Measurements from ENCODE around the gene AUP1.

GRCh38 chr2:74546004-74546403 is 16.5 kb upstream of the AUP1 start:
- no peak for TF ChIP-seq CTCF (IDR thresholded peaks at IDR 0.05)
- no peak for TF ChIP-seq POLR2A (IDR thresholded peaks at IDR 0.05)
- TF ChIP-seq POLR2AphosphoS5 (IDR thresholded peaks at IDR 0.05), result no peak
- no peak for TF ChIP-seq EP300 (IDR thresholded peaks at IDR 0.05)

Data from stomach (tissue), 4 donors.